ENCODE data around the gene FBXW5. TPM values are rescaled to one million over a fixed set of nuclear protein-coding genes. Genes with fewer than 3 reads are reported as not detected.

FBXW5 gene
- total RNA-seq, 4 donors from 2014 or later, result 101 to 166 (median 142) TPM

DNA sequence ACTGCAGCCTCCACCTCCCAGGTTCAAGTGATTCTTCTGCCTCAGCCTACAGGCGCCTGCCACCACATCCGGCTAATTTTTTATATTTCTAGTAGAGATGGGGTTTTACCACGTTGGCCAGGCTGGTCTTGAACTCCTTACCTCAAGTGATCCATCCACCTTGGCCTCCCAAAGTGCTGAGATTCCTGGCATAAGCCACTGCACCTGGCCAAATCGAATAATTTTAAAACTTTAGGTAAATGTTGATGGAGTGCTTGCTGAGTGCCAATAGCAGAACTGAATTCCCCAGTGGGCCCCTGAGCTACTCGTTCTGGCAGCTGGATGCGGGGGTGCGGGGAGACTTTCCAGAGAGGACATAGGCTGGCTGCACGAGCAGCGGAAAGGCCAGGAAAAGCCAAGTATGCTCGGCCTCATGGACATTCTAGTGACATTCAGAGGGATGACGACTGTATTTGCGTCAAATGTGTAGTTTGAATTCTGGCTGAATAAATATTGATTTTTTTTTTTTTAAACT, 41.4 kb downstream of the FBXW5 start:
- no peaks in the 10 kb centered on the region for H3K9me3 ChIP-seq
- TF ChIP-seq POLR2A (IDR thresholded peaks at IDR 0.05) (no peak), POLR2AphosphoS5 (IDR thresholded peaks at IDR 0.05) (no peak), EP300 (IDR thresholded peaks at IDR 0.05) (no peak)
- TF ChIP-seq, protein P1, sequence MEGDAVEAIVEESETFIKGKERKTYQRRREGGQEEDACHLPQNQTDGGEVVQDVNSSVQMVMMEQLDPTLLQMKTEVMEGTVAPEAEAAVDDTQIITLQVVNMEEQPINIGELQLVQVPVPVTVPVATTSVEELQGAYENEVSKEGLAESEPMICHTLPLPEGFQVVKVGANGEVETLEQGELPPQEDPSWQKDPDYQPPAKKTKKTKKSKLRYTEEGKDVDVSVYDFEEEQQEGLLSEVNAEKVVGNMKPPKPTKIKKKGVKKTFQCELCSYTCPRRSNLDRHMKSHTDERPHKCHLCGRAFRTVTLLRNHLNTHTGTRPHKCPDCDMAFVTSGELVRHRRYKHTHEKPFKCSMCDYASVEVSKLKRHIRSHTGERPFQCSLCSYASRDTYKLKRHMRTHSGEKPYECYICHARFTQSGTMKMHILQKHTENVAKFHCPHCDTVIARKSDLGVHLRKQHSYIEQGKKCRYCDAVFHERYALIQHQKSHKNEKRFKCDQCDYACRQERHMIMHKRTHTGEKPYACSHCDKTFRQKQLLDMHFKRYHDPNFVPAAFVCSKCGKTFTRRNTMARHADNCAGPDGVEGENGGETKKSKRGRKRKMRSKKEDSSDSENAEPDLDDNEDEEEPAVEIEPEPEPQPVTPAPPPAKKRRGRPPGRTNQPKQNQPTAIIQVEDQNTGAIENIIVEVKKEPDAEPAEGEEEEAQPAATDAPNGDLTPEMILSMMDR (IDR thresholded peaks at IDR 0.05), result no peak
- no peaks in the 10 kb centered on the region for H3K27me3 ChIP-seq
- peaks cover 47% of the 10 kb centered on the region for H3K4me1 ChIP-seq
- H3K4me3 ChIP-seq, result no peak overlapping the region
- peaks cover 32% of the 10 kb centered on the region for H3K36me3 ChIP-seq
- peak overlapping the region; percentile 88 for H3K27ac ChIP-seq
- DNase-seq (ENCODE audit: low spot score in 2 of 2), result no peak
- WGBS, result 58% methylated on average over 12 of the region's 12 CpGs

DNA sequence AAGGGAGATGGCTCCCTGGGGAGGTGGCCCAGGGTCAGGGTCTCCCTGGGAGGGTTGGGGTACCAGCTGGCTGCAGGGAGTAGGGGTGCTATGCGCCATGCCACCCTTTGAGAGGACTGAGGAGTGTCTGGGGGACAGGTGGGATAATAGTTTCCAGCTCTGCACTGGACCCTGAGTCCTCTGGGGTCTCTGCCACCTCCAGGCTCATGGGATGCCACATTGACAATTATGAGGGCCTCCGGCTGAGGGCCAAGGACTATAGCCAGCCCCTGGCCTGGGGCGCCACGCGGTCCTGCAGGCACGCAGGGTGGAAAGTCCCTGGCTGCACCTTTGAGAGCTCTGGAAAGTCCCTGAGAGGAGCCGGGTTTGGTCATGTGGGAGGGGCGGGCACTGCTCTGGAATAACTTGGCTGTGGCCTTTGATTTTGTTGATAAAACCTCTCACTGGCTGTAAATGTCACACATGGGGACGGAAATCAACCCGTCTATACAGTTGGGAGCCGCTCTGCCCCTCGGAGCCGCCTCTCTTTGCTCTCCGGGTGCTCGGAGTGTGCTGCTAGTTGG, 42.2 kb downstream of the FBXW5 start:
- Histone ChIP-seq H3K36me3 (peaks cover 24% of the 10 kb centered on the region), H3K9me3 (no peaks in the 10 kb centered on the region), H3K27ac (peak overlapping the region; percentile 88), H3K4me3 (peak overlapping the region; percentile 23), H3K4me1 (peaks cover 53% of the 10 kb centered on the region), H3K27me3 (no peaks in the 10 kb centered on the region)
- peak in 1 of 3 donors; percentile 23 for TF ChIP-seq POLR2AphosphoS5 (IDR thresholded peaks at IDR 0.05)
- TF ChIP-seq, protein P1 (IDR thresholded peaks at IDR 0.05), result no peak
- no peak for TF ChIP-seq POLR2A (IDR thresholded peaks at IDR 0.05)
- 20% methylated on average over 8 of the region's 15 CpGs for WGBS
- peak in 1 of 2 donors; percentile 79 for DNase-seq (ENCODE audit: low spot score in 2 of 2)

DNA sequence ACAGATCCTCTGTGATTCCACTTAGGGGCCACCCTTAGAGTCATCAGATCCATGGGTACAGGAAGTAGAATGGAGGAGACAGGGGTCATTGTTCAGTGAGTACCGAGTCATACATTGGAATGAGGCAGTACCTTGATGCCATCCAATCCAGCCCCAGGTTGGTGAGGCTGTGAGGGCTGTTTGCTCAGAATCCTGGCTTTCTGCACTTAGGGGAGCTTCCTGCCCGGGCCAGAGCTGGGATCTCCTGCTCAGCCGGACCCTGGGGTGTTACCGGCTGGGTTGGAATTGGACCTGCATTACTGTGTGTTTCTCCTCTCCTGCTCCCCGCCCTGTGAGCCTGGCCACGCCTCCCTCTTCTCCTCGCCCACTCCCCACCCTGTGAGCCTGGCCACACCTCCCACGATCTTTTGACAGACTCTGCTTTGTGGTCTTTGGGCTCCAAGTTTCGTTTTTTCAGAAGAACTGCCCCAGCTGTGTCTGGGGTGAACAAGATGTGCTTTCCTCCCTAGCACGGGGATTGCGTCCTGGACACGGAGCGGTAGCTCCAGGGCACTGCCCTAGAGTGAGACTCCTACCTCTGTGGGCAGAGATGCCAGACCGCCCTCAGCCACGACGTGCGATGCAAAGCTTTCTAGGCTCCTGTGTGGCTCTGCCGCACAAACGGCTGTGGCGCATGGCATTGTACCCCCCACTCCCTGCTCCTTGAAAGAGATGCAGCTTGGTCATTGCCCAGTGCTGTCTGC, 42.9 kb downstream of the FBXW5 start:
- peaks cover 55% of the 10 kb centered on the region for H3K4me1 ChIP-seq
- no peaks in the 10 kb centered on the region for H3K27me3 ChIP-seq
- peak overlapping the region; percentile 88 for H3K27ac ChIP-seq
- H3K9me3 ChIP-seq, result no peaks in the 10 kb centered on the region
- peaks cover 22% of the 10 kb centered on the region for H3K36me3 ChIP-seq
- TF ChIP-seq, protein P1 (IDR thresholded peaks at IDR 0.05), result no peak
- no peak for TF ChIP-seq EP300 (IDR thresholded peaks at IDR 0.05)
- DNase-seq (ENCODE audit: low spot score in 2 of 2), result no peak
- H3K4me3 ChIP-seq, result peak overlapping the region; percentile 23
- 9% methylated on average over 8 of the region's 20 CpGs for WGBS

DNA sequence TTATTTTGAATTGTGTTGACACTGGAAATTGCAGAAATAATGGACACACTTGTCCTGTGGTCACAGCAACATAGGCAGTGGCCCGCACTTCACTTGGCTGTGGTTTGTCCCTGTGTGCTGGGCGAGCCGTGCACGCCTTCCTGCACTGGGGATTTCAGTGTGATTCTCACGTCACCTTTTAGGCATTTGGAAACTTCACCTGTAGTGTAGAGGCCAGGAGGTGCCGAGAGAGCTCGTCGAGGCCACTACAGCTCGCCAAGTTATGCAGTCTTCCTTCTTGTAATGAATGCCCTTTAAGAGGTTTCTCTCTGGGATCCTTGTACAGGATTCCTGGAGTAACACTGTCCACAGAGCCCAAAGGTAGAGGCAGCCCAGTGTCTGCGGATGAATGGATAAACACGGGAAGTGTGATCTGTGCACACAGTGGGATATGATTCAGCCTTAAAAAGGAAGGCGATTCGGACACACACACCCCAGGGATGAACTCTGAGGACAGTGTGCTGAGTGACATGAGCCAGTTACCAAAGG, 43.5 kb downstream of the FBXW5 start:
- Histone ChIP-seq H3K4me1 (peaks cover 55% of the 10 kb centered on the region), H3K4me3 (no peak overlapping the region), H3K27ac (peak overlapping the region; percentile 88), H3K9me3 (no peaks in the 10 kb centered on the region), H3K27me3 (no peaks in the 10 kb centered on the region), H3K36me3 (peaks cover 22% of the 10 kb centered on the region)
- no peak for DNase-seq (ENCODE audit: low spot score in 2 of 2)
- WGBS, result 43% methylated on average over 13 of the region's 13 CpGs
- TF ChIP-seq POLR2AphosphoS5 (IDR thresholded peaks at IDR 0.05), result no peak
- TF ChIP-seq EP300 (IDR thresholded peaks at IDR 0.05), result no peak
- TF ChIP-seq, protein P1 (IDR thresholded peaks at IDR 0.05), result no peak
- TF ChIP-seq POLR2A (IDR thresholded peaks at IDR 0.05), result no peak

DNA sequence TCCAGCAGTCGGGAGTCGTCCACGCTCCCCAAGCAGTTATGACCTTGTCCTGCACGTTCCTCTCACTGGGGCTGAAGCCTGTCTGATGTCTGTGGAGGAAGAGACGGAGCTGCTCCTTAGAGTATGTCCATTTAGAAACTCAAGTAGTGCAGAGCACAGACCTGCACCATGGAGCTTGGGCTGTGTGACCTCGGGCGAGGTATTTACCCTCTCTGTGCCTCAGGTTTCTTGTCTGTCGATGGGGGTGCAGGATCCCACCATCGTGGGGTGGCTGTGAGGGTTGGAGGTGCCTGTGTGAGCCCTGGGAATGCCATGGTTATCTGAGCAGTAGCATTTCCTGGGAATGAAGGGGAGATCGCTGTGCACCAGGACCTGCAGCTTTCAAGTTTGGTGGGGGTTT, 44.0 kb downstream of the FBXW5 start:
- TF ChIP-seq EP300 (IDR thresholded peaks at IDR 0.05), result no peak
- no peak for TF ChIP-seq POLR2A (IDR thresholded peaks at IDR 0.05)
- no peak for TF ChIP-seq POLR2AphosphoS5 (IDR thresholded peaks at IDR 0.05)
- TF ChIP-seq, protein P1 (IDR thresholded peaks at IDR 0.05), result no peak
- H3K4me3 ChIP-seq, result no peak overlapping the region
- peak overlapping the region; percentile 88 for H3K27ac ChIP-seq
- no peaks in the 10 kb centered on the region for H3K27me3 ChIP-seq
- peaks cover 22% of the 10 kb centered on the region for H3K36me3 ChIP-seq
- DNase-seq (ENCODE audit: low spot score in 2 of 2), result no peak
- no peaks in the 10 kb centered on the region for H3K9me3 ChIP-seq
- WGBS, result 85% methylated on average over 10 of the region's 10 CpGs
- peaks cover 55% of the 10 kb centered on the region for H3K4me1 ChIP-seq

Measured in suprapubic skin (tissue), 4 donors.